Activated T-cell treated with anti-CD3 and anti-CD28 coated beads, Interleukin-2, amount 50 U/mL, for 24 hours (primary cell): ENCODE results near the gene PERM1.
A peak's percentile ranks its signal among the peaks of the same experiment; 100 is the strongest.
"Not testable (repeated sequence)": the region's sequence is repeated elsewhere in the genome, so short reads cannot be mapped to it uniquely, and the experiment has no call there.

Experiments
- DNase-seq: peaks from one replicate; pipeline ENCODE4 v3.0.0-alpha.2; 2020
- H3K27ac Mint-ChIP-seq: 2 replicates; pipeline ENCODE4 v1.8.0; 2020; ENCODE audit warnings: mild to moderate bottlenecking, mixed read lengths
- H3K27me3 Mint-ChIP-seq: 2 replicates; pipeline ENCODE4 v1.8.0; 2020; ENCODE audit warnings: mixed read lengths
- H3K36me3 Mint-ChIP-seq: 2 replicates; pipeline ENCODE4 v1.8.0; 2020; ENCODE audit warnings: low read depth, mixed read lengths
- H3K4me1 Mint-ChIP-seq: 2 replicates; pipeline ENCODE4 v1.8.0; 2020; ENCODE audit warnings: low read depth, mixed read lengths
- H3K4me3 Mint-ChIP-seq: 2 replicates; pipeline ENCODE4 v1.8.0; 2020; ENCODE audit warnings: mild to moderate bottlenecking, moderate library complexity, mixed read lengths
- H3K9me3 Mint-ChIP-seq: 2 replicates; pipeline ENCODE4 v1.8.0; 2020; ENCODE audit warnings: mixed read lengths

The PERM1 gene

DNA sequence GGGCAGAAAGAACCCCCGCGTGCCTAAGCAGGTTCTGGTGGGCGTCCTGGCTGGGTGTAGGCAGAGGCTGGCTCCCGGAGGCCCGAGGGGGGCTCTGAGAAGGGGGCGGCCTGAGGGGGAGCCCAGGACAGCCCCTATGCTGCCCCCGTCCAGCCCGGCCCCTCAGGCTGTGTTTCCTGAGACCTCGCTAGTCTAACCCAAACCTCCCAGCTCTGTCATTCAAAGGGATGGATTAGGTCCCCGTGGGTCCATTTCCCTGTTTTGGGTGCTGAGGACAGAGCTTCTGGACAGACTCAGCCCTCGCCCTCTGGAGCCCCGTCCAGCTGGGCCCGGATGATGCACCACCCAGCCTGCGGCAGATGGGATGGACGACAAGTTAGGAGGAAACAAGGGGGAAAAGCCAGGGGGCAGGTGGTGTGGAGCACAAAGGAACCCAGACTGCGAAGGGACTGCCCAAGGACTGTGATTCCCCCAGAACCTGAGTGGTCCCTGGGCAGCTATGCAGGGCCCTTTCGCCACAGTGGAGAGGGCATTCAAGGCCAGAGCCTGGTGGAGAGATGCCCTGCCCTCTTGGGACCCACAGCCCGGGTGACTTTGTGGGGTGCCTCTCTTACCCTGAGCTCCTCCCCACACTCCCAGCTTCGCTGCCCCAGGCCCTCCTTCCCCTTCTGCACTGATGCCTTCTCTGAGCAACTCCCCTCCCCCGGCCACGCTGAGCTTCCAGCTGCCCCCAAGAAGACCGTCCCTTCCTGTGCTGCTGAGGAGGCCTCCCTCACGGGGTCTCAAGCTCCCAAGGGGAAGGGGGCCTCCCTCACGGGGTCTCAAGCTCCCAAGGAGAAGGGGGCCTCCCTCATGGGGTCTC lies 15.2 kb upstream of the PERM1 start:
- Mint-ChIP-seq H3K4me3 (no peak overlapping the region), H3K36me3 (no peaks in the 10 kb centered on the region), H3K27me3 (peaks cover 42% of the 10 kb centered on the region), H3K9me3 (peaks cover 4% of the 10 kb centered on the region), H3K27ac (no peak overlapping the region), H3K4me1 (peaks cover 14% of the 10 kb centered on the region)
- no peak for DNase-seq

DNA sequence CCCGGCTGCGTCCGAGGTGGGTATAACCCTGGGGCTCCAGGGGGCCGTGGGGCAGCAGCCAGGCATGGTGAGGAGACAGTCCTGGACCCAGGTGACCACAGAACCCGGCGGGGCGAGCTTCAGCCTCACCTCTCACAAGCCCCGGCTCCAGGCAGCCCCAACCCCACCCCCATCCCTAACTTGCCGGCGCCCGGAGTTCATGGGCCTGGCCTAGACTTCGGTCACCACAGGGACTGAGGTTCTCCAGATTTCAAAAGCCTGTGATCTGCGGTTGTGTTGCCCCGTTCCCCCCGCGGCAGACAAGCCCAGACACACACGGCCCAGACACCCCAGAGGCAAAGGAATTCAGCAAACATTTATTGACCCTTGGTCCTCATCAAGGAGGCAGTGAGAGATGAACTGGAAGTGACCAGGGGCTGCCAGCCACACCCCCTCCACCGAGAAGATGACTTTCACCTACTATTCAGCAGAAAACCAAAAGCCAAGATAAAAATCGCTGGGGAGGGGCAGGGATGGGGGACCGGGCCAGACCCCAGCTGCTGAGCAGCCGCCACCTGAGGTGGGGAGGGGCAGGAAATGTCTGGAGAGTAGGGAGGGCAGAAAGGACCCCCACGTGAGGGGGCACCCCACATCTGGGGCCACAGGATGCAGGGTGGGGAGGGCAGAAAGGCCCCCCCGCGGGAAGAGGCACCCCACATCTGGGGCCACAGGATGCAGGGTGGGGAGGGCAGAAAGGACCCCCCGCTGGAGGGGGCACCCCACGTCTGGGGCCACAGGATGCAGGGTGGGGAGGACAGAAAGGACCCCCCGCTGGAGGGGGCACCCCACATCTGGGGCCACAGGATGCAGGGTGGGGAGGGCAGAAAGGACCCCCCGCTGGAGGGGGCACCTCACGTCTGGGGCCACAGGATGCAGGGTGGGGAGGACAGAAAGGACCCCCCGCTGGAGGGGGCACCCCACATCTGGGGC lies 14.1 kb upstream of the PERM1 start:
- Mint-ChIP-seq H3K4me3 (no peak overlapping the region), H3K9me3 (peaks cover 4% of the 10 kb centered on the region), H3K27me3 (peaks cover 38% of the 10 kb centered on the region), H3K27ac (no peak overlapping the region), H3K4me1 (peaks cover 17% of the 10 kb centered on the region), H3K36me3 (no peaks in the 10 kb centered on the region)
- no peak for DNase-seq

GRCh38 chr1:994546-994945 lies 12.7 kb upstream of the PERM1 start:
- not testable (repeated sequence) for H3K27ac Mint-ChIP-seq, H3K4me3 Mint-ChIP-seq, DNase-seq, H3K36me3 Mint-ChIP-seq, H3K9me3 Mint-ChIP-seq
- peaks cover 14% of the 10 kb centered on the region for H3K4me1 Mint-ChIP-seq
- H3K27me3 Mint-ChIP-seq: peaks cover 39% of the 10 kb centered on the region

DNA sequence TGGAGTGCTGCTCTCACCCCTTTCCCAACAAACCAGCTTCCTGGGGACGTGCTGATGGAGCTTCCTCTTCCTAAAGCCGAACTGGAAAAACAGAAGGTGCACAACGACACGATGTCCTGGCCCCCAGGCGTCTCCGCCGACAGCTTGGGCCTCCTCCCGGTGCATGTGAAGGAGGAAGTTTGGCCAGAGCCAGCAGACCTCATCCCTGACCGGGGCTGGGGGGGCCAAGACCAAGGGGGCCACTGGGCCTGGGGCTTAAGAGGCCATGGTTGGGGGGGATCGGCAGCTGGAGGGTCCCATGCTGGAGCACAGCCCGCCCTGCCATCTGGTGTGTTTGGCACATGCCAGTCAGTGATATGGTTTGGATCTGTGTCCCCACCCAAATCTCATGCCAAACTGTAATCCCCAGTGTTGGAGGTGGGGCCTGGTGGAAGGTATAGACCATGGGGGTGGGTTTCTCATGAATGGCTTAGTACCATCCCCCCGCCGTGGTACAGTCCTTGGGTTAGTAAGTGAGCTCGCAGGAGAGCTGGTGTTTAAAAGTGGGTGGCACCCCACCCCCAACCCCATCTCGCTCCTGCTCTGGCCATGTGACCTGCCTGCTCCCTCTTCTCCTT lies 11.6 kb upstream of the PERM1 start:
- Mint-ChIP-seq H3K36me3 (no peaks in the 10 kb centered on the region), H3K27ac (no peak overlapping the region), H3K4me3 (no peak overlapping the region), H3K4me1 (peaks cover 14% of the 10 kb centered on the region), H3K9me3 (peaks cover 4% of the 10 kb centered on the region), H3K27me3 (peaks cover 49% of the 10 kb centered on the region)
- no peak for DNase-seq

GRCh38 chr1:992362-992761 lies 10.5 kb upstream of the PERM1 start:
- H3K4me1 Mint-ChIP-seq: peaks cover 13% of the 10 kb centered on the region
- H3K27ac Mint-ChIP-seq: no peak overlapping the region
- peaks cover 4% of the 10 kb centered on the region for H3K9me3 Mint-ChIP-seq

GRCh38 chr1:991895-992294 lies 10.0 kb upstream of the PERM1 start:
- H3K4me3 Mint-ChIP-seq: no peak overlapping the region
- DNase-seq: no peak
- H3K27ac Mint-ChIP-seq: no peak overlapping the region
- H3K9me3 Mint-ChIP-seq: peaks cover 4% of the 10 kb centered on the region
- H3K36me3 Mint-ChIP-seq: no peaks in the 10 kb centered on the region
- H3K4me1 Mint-ChIP-seq: peaks cover 13% of the 10 kb centered on the region
- H3K27me3 Mint-ChIP-seq: peaks cover 48% of the 10 kb centered on the region

More at GRCh38 chr1:992362-992761, 10.5 kb upstream of the PERM1 start:
- H3K4me3 Mint-ChIP-seq: no peak overlapping the region
- no peak for DNase-seq
- peaks cover 52% of the 10 kb centered on the region for H3K27me3 Mint-ChIP-seq
- no peaks in the 10 kb centered on the region for H3K36me3 Mint-ChIP-seq

DNA sequence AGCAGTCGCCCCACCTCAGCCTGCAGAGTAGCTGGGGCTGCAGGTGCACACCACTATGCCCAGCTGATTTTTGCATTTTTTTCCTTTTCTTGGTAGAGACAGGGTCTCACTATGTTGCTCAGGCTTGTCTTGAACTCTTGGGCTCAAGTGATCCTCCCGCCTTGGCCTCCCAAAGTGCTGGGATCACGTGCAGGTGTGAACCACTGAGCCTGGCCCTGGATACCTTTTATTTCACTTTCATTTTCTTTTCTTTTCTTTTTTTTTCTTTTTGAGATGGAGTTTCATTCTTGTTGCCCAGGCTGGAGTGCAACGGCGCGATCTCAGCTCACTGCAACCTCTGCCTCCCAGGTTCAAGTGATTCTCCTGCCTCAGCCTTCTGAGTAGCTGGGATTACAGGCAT lies 9.4 kb upstream of the PERM1 start:
- not testable (repeated sequence) for H3K4me3 Mint-ChIP-seq, H3K36me3 Mint-ChIP-seq, DNase-seq, H3K9me3 Mint-ChIP-seq, H3K27ac Mint-ChIP-seq
- H3K4me1 Mint-ChIP-seq: peaks cover 13% of the 10 kb centered on the region
- H3K27me3 Mint-ChIP-seq: peaks cover 51% of the 10 kb centered on the region

DNA sequence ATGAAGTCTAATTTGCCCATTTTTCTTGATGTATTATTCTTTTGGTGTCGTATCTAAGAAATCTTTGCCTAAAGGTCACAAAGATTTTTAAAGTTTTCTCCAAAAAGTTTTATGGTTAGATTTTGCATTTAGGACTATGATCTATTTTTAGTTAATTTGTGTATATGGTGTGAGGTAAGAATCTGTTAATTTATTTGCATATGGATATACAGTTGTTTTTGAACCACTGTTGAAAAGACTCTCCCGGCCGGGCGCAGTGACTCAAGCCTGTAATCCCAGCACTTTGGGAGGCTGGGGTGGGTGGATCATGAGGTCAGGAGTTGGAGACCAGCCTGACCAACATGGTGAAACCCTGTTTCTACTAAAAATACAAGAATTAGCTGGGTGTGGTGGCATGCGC lies 6.2 kb upstream of the PERM1 start:
- not testable (repeated sequence) for H3K36me3 Mint-ChIP-seq, H3K27ac Mint-ChIP-seq, H3K4me3 Mint-ChIP-seq, DNase-seq, H3K9me3 Mint-ChIP-seq
- peaks cover 10% of the 10 kb centered on the region for H3K4me1 Mint-ChIP-seq
- H3K27me3 Mint-ChIP-seq: peaks cover 52% of the 10 kb centered on the region

- Mint-ChIP-seq H3K4me1 (no peaks in the 10 kb centered on the region), H3K4me3 (no peak overlapping the region), H3K36me3 (no peaks in the 10 kb centered on the region), H3K27me3 (peaks cover 59% of the 10 kb centered on the region), H3K9me3 (no peaks in the 10 kb centered on the region), H3K27ac (no peak overlapping the region)
- no peak for DNase-seq
Measured at GRCh38 chr1:985126-985525, 3.2 kb upstream of the PERM1 start.

GRCh38 chr1:984476-984814 lies 2.6 kb upstream of the PERM1 start:
- Mint-ChIP-seq H3K4me3 (no peak overlapping the region), H3K9me3 (no peaks in the 10 kb centered on the region), H3K27me3 (peaks cover 56% of the 10 kb centered on the region), H3K27ac (no peak overlapping the region), H3K36me3 (no peaks in the 10 kb centered on the region), H3K4me1 (no peaks in the 10 kb centered on the region)
- no peak for DNase-seq

DNA sequence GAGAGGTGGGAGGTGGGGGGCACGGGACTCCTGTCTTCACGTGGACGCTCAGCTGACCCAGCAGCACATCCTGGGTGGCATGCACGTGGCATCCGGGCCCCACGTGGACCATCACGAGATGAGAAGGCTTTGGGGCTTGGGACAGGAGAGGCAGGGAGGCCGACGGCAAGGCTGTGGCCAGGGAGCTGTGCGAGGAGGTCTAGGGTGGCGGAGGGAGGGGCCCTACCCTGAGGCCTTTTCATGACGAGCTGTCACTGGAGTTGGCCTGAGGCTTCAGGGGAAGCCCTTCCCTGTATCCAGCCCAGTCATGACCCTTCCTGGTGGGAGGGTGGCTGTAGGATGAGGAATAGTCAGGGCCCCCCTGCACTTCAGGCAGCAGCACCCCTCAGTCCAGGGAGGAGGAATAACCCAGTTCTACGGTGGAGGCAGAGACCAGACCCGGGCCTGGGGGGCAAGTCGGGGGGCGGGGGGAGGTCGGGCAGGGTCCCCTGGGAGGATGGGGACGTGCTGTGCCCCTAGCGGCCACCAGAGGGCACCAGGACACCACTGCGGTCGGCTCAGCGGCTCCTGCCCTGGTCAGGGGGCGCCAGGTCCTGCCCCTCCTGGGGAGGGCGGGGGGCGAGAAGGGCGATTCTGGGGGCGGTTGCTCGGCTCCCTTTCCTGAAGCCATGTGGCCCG lies 2.0 kb upstream of the PERM1 start:
- H3K36me3 Mint-ChIP-seq: no peaks in the 10 kb centered on the region
- H3K27ac Mint-ChIP-seq: no peak overlapping the region
- H3K27me3 Mint-ChIP-seq: peaks cover 52% of the 10 kb centered on the region
- peak; percentile 82 for DNase-seq
- no peak overlapping the region for H3K4me3 Mint-ChIP-seq
- H3K4me1 Mint-ChIP-seq: no peaks in the 10 kb centered on the region
- no peaks in the 10 kb centered on the region for H3K9me3 Mint-ChIP-seq

DNA sequence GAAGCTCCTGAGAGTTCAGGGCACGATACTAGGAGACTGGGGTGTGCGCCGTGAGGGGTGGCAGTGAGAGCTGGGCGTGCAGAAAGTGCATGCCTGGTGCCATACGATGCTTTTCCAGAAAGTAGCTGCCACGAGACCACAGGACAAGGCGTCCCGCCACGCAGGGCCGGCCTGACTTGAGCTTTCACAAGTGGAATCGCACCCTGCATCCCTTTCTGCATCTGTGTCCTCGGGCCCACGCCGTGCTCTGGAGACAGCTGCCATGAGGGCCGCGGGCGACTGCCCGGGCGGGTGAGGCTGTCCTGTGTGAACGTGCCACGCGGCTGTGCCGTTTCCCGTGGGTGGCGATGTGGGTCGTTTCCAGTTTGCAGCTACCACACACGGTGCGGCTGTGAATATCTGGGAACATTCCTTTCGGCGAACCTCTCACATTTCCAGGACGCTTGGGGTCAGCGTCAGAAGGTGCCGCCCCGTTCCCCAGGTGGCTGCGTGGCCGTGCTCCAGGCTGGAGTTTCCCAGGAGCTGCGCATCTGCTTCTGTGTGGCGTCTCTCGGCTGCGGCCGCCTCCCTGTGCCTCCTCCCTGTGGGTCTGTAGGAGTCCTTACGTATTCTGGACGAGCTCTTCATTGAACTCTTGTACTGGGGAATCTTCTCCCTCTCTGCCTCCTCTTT lies 1.0 kb upstream of the PERM1 start:
- no peak for DNase-seq
- H3K4me1 Mint-ChIP-seq: peaks cover 3% of the 10 kb centered on the region
- H3K9me3 Mint-ChIP-seq: no peaks in the 10 kb centered on the region
- H3K36me3 Mint-ChIP-seq: no peaks in the 10 kb centered on the region
- H3K27me3 Mint-ChIP-seq: peaks cover 46% of the 10 kb centered on the region
- no peak overlapping the region for H3K4me3 Mint-ChIP-seq
- no peak overlapping the region for H3K27ac Mint-ChIP-seq

- no peak for DNase-seq
- peaks cover 41% of the 10 kb centered on the region for H3K27me3 Mint-ChIP-seq
- H3K9me3 Mint-ChIP-seq: no peaks in the 10 kb centered on the region
- no peak overlapping the region for H3K4me3 Mint-ChIP-seq
- H3K36me3 Mint-ChIP-seq: no peaks in the 10 kb centered on the region
- H3K4me1 Mint-ChIP-seq: peaks cover 3% of the 10 kb centered on the region
- H3K27ac Mint-ChIP-seq: no peak overlapping the region
Measured at GRCh38 chr1:981491-981954, 370 bp downstream of the PERM1 start.
